ENCODE data around the gene E2F2. TPM values are rescaled to one million over a fixed set of nuclear protein-coding genes. Genes with fewer than 3 reads are reported as not detected.

The E2F2 gene
- total RNA-seq, 1 experiment from 2014 or later = 16.3 TPM

DNA sequence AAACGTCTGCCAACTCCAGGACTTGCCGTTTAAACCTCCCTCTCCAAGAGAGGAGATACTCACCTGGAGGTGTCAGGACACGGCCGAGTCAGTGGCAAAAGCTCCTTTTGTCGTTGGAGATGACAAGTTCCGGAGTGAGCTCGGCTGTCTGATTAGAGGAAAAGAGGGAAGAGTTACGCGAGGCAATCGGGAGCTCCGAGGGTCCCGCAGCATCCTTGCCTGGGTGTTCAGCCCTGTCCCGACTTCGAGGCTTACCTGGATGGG lies 27.8 kb upstream of the E2F2 start:
- ATAC-seq (no peak), DNase-seq (ENCODE audit: low read depth, low spot score) (no peak)
- peaks cover 0 to 2% of the 10 kb centered on the region in 2 experiments; a peak in 1 of 4 replicates for H3K36me3 ChIP-seq (ENCODE audit: control insufficient read depth in 1 of 2, insufficient read depth in 2 of 2, low read length in 2 of 2)
- peaks cover 22% of the 10 kb centered on the region for H3K79me2 ChIP-seq (ENCODE audit: insufficient read depth, low read length)
- H3K9me3 ChIP-seq (ENCODE audit: control insufficient read depth in 1 of 2, insufficient read depth in 1 of 2, low read depth in 1 of 2, low read length in 2 of 2) = no peaks in the 10 kb centered on the region
- ChIA-PET POLR2A (interaction anchor here (1.3 to 2.8 kb wide), 8 partner anchors 10 to 133 kb away, joined by 3 to 15 read pairs (median 7); partner anchors contain the start of gene RPL11), CTCF (interaction anchor here (1.1 to 5.3 kb wide), 4 partner anchors 18 to 358 kb away, joined by 3 to 34 read pairs (median 3); no protein-coding TSS in a partner anchor), RAD21 (ENCODE audit: low non-redundant PET in 1 of 2, low total read pairs in 2 of 2, uncharacterized antibody in 2 of 2, unreplicated experiment in 2 of 2) (no interaction called here)
- H3K27ac ChIP-seq (ENCODE audit: low read depth, low read length) = peak overlapping the region; percentile 89
- BruUV-seq (replicated peaks) = no TSS peak
- H2AFZ ChIP-seq (ENCODE audit: low read depth, low read length, poor library complexity, severe bottlenecking) = no peak overlapping the region
- peak overlapping the region; percentile 85 for H3K4me2 ChIP-seq (ENCODE audit: low read length)
- H3K9ac ChIP-seq (ENCODE audit: low read length) = peak overlapping the region; percentile 94
- no peaks in the 10 kb centered on the region for H3K27me3 ChIP-seq (ENCODE audit: insufficient read depth, low read length)
- H3K9me2 ChIP-seq (ENCODE audit: insufficient read depth) = no peaks in the 10 kb centered on the region
- peak overlapping the region; percentile 79 to 95 for H3K4me3 ChIP-seq (replicated peaks in 1 of 2; ENCODE audit: low read depth in 1 of 2, low read length in 2 of 2)
- peaks cover 69 to 90% of the 10 kb centered on the region in 2 experiments for H3K4me1 ChIP-seq (ENCODE audit: control insufficient read depth in 1 of 2, insufficient read depth in 2 of 2, low read length in 2 of 2)
- TF ChIP-seq POLR2AphosphoS5 (IDR thresholded peaks at IDR 0.05; ENCODE audit: low read depth, low read length) = no peak
- no peak for TF ChIP-seq EZH2phosphoT487 (IDR thresholded peaks at IDR 0.05; ENCODE audit: borderline replicate concordance)
- TF ChIP-seq, protein P1, sequence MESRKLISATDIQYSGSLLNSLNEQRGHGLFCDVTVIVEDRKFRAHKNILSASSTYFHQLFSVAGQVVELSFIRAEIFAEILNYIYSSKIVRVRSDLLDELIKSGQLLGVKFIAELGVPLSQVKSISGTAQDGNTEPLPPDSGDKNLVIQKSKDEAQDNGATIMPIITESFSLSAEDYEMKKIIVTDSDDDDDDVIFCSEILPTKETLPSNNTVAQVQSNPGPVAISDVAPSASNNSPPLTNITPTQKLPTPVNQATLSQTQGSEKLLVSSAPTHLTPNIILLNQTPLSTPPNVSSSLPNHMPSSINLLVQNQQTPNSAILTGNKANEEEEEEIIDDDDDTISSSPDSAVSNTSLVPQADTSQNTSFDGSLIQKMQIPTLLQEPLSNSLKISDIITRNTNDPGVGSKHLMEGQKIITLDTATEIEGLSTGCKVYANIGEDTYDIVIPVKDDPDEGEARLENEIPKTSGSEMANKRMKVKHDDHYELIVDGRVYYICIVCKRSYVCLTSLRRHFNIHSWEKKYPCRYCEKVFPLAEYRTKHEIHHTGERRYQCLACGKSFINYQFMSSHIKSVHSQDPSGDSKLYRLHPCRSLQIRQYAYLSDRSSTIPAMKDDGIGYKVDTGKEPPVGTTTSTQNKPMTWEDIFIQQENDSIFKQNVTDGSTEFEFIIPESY (IDR thresholded peaks at IDR 0.05; ENCODE audit: extremely low read depth, insufficient replicate concordance, low read length) = no peak
- TF ChIP-seq SIN3A (IDR thresholded peaks at IDR 0.05; ENCODE audit: low read depth) = no peak
- intact Hi-C loops (cut with micrococcal nuclease) = no loop called here
- no peaks in the 10 kb centered on the region; the same call in 1 of the 2 replicates for H4K20me1 ChIP-seq (ENCODE audit: insufficient read depth)

DNA sequence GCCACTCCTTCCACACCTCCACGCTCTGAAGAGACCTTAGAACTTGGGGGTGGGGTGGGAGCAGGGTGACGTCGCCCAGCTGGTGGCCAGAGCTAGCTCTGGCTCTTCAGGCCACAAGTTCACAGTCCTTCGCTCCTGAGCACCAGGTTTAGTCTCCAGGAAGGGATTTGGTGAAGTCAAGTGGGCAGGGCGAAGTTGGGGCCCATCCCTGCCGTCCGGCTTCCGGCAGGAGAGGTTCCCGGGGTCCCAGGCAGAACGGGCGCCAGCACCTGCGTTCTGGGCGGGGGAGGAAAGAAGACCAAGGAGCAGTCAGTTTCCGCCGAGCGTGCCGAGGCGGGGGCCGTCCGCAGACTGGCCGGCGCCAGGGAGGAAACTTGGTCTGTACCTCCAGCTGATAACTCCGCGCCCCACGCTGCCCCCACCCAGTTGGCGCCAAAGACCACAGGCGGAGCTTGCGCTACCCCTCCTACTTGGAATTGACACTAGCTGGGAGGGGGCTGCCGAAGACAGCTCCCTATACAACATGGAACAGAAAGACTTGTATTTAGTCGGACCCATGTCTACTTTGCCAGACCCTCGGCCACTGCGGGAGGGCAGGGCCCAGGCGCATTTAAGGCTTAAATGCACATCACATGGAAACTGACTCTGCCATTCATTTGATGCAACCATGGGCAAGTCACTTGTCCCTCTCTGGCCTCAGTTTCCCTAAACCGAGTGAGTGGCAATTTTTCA lies 27.3 kb upstream of the E2F2 start:
- CTCF ChIA-PET = interaction anchor here (0.8 to 5.3 kb wide), 6 partner anchors 17 to 358 kb away, joined by 3 to 34 read pairs (median 3); no protein-coding TSS in a partner anchor

More for the DNA sequence above, 27.3 kb upstream of the E2F2 start:
- H3K27me3 ChIP-seq (ENCODE audit: insufficient read depth, low read length) = no peaks in the 10 kb centered on the region
- H3K9me2 ChIP-seq (ENCODE audit: insufficient read depth) = no peaks in the 10 kb centered on the region
- peak; percentile 4 for ATAC-seq
- H3K79me2 ChIP-seq (ENCODE audit: insufficient read depth, low read length) = peaks cover 22% of the 10 kb centered on the region
- peak overlapping the region; percentile 79 to 95 for H3K4me3 ChIP-seq (replicated peaks in 1 of 2; ENCODE audit: low read depth in 1 of 2, low read length in 2 of 2)
- no TSS peak for BruUV-seq (replicated peaks)
- TF ChIP-seq CBX3 (IDR thresholded peaks at IDR 0.05; ENCODE audit: low read depth) (no peak), POLR2AphosphoS5 (IDR thresholded peaks at IDR 0.05; ENCODE audit: low read depth, low read length) (peak; percentile 62), EGR1 (IDR thresholded peaks at IDR 0.05; ENCODE audit: low read depth) (no peak), TCF7L2 (IDR thresholded peaks at IDR 0.05; ENCODE audit: borderline replicate concordance, extremely low read depth, insufficient read depth, insufficient read length) (peak; percentile 31), POLR2A (IDR thresholded peaks at IDR 0.05; ENCODE audit: borderline replicate concordance, extremely low read depth, insufficient read depth, insufficient read length) (no peak)
- POLR2A ChIA-PET = interaction anchor here (0.7 to 2.8 kb wide), 9 partner anchors 9 to 133 kb away, joined by 3 to 15 read pairs (median 5); partner anchors contain the start of gene RPL11
- no peaks in the 10 kb centered on the region; the same call in 1 of the 2 replicates for H4K20me1 ChIP-seq (ENCODE audit: insufficient read depth)
- RAD21 ChIA-PET (ENCODE audit: low non-redundant PET in 1 of 2, low total read pairs in 2 of 2, uncharacterized antibody in 2 of 2, unreplicated experiment in 2 of 2) = interaction anchor here in 1 of 2 experiments (0.9 kb wide), 1 partner anchor 76 kb away, joined by 3 read pairs; no protein-coding TSS in a partner anchor
- H3K4me2 ChIP-seq (ENCODE audit: low read length) = peak overlapping the region; percentile 85
- peaks cover 70 to 90% of the 10 kb centered on the region in 2 experiments for H3K4me1 ChIP-seq (ENCODE audit: control insufficient read depth in 1 of 2, insufficient read depth in 2 of 2, low read length in 2 of 2)
- no peak overlapping the region for H2AFZ ChIP-seq (ENCODE audit: low read depth, low read length, poor library complexity, severe bottlenecking)
- H3K9me3 ChIP-seq (ENCODE audit: control insufficient read depth in 1 of 2, insufficient read depth in 1 of 2, low read depth in 1 of 2, low read length in 2 of 2) = no peaks in the 10 kb centered on the region
- H3K9ac ChIP-seq (ENCODE audit: low read length) = peak overlapping the region; percentile 94
- DNase-seq (ENCODE audit: low read depth, low spot score) = peak; percentile 54
- peak overlapping the region; percentile 89 for H3K27ac ChIP-seq (ENCODE audit: low read depth, low read length)
- peaks cover 0 to 2% of the 10 kb centered on the region in 2 experiments; a peak in 1 of 4 replicates for H3K36me3 ChIP-seq (ENCODE audit: control insufficient read depth in 1 of 2, insufficient read depth in 2 of 2, low read length in 2 of 2)
- intact Hi-C loops (cut with micrococcal nuclease) = no loop called here

Measured in HCT116 (cell line).